HCT116 (cell line): ENCODE data around the gene FEV. TPM values are rescaled to one million over a fixed set of nuclear protein-coding genes. Genes with fewer than 3 reads are reported as not detected.
A peak's percentile ranks its signal among the peaks of the same experiment; 100 is the strongest.

Source experiments
- ATAC-seq: fragments of 200-7000 bp; cut with Tn5 transposase; 2 replicates; pipeline ENCODE4 v1.9.1; 2020; ENCODE audit warnings: mild to moderate bottlenecking, moderate library complexity
- BruUV-seq: library from RNA; stranded (reverse); fragments of 400-500 nt; replicated peaks from 2 replicates; lab custom pipeline; 2021; lab: Mats Ljungman, UMichigan
- CTCF ChIA-PET: fragments of 300-600 bp; sonication (Branson Sonifier 250); formaldehyde crosslinking; loops from one replicate; lab custom pipeline; 2021; ENCODE audit warnings: antibody characterized with exemption; lab: Charles Lee
- POLR2A ChIA-PET: fragments of 300-600, 350-600 bp; sonication (Branson Sonifier 250); formaldehyde crosslinking; loops from one replicate; lab custom pipeline; 2021; ENCODE audit warnings: antibody characterized with exemption; lab: Charles Lee
- RAD21 ChIA-PET, 2 experiments: fragments of 300-600 bp; sonication (Branson Sonifier 250); formaldehyde crosslinking; loops; one replicate each; lab custom pipeline; 2023; ENCODE audit warnings: low total read pairs in 2 of 2; ENCODE audit not compliant: uncharacterized antibody in 2 of 2, unreplicated experiment in 2 of 2, low non-redundant PET in 1 of 2; lab: Charles Lee
- DNase-seq: peaks from one replicate; pipeline ENCODE4 v3.0.0-alpha.2; 2010; ENCODE audit warnings: low read depth, low spot score
- H2AFZ ChIP-seq: fragments of 200-600 bp; shearing (Covaris generic), sonication (generic); 2 replicates; pipeline ENCODE4 v1.6.1; 2017; ENCODE audit warnings: low read depth, mixed run types, mixed read lengths, antibody characterized with exemption, low read length; ENCODE audit not compliant: poor library complexity, severe bottlenecking
- H3K27ac ChIP-seq: 2 replicates; pipeline ENCODE4 v1.5.1; 2012; ENCODE audit warnings: low read depth, low read length
- H3K27me3 ChIP-seq: fragments of 200-600 bp; sonication (generic); 2 replicates; pipeline ENCODE4 v1.6.1; 2016; ENCODE audit warnings: mixed run types, low read length, mixed read lengths; ENCODE audit not compliant: insufficient read depth
- H3K36me3 ChIP-seq, 2 experiments: fragments of 200-500 bp in 1 of 2; fragments of 200-600 bp in 1 of 2; sonication (Bioruptor generic) in 1 of 2; sonication (generic) in 1 of 2; 2 replicates each; pipeline versions ENCODE4 v1.5.1 to v1.6.1; 2014 to 2016; ENCODE audit warnings: low read length in 2 of 2, inconsistent platforms in 1 of 2, mixed read lengths in 1 of 2, mixed run types in 1 of 2; ENCODE audit not compliant: insufficient read depth in 2 of 2, control insufficient read depth in 1 of 2
- H3K4me1 ChIP-seq, 2 experiments: fragments of 200-600 bp in 1 of 2; sonication (generic) in 1 of 2; 2 replicates each; pipeline versions ENCODE4 v1.5.1 to v1.6.1; 2012 to 2017; ENCODE audit warnings: low read length in 2 of 2, inconsistent platforms in 1 of 2, mild to moderate bottlenecking in 1 of 2, mixed read lengths in 1 of 2, mixed run types in 1 of 2, moderate library complexity in 1 of 2; ENCODE audit not compliant: insufficient read depth in 2 of 2, control insufficient read depth in 1 of 2
- H3K4me2 ChIP-seq: fragments of 200-600 bp; sonication (generic); 2 replicates; pipeline ENCODE4 v1.6.1; 2017; ENCODE audit warnings: mixed run types, low read length, mixed read lengths
- H3K4me3 ChIP-seq, 2 experiments: fragments of 200-600 bp in 1 of 2; sonication (generic) in 1 of 2; replicated peaks in 1 of 2; 2 replicates each; pipeline ENCODE4 v1.5.1; 2011 to 2016; ENCODE audit warnings: low read length in 2 of 2, control low read depth in 1 of 2, low read depth in 1 of 2, mild to moderate bottlenecking in 1 of 2, mixed read lengths in 1 of 2, mixed run types in 1 of 2
- H3K79me2 ChIP-seq: fragments of 200-600 bp; sonication (generic); 2 replicates; pipeline ENCODE4 v1.6.1; 2017; ENCODE audit warnings: mild to moderate bottlenecking, mixed run types, low read length, moderate library complexity, mixed read lengths; ENCODE audit not compliant: insufficient read depth
- H3K9ac ChIP-seq: fragments of 200-600 bp; sonication (generic); 2 replicates; pipeline ENCODE4 v1.6.1; 2016; ENCODE audit warnings: low read length, mixed read lengths
- H3K9me2 ChIP-seq: fragments of 200-600 bp; sonication (generic), shearing (Covaris generic); 2 replicates; pipeline ENCODE4 v1.6.1; 2017; ENCODE audit warnings: mixed run types, mild to moderate bottlenecking, moderate library complexity; ENCODE audit not compliant: insufficient read depth
- H3K9me3 ChIP-seq, 2 experiments: fragments of 200-500 bp in 1 of 2; fragments of 200-600 bp in 1 of 2; sonication (Bioruptor generic) in 1 of 2; sonication (generic) in 1 of 2; 2 replicates each; pipeline ENCODE4 v1.6.1; 2014 to 2017; ENCODE audit warnings: low read length in 2 of 2, mixed read lengths in 2 of 2, inconsistent platforms in 1 of 2, low read depth in 1 of 2, mild to moderate bottlenecking in 1 of 2, mixed run types in 1 of 2, moderate library complexity in 1 of 2; ENCODE audit not compliant: control insufficient read depth in 1 of 2, insufficient read depth in 1 of 2
- H4K20me1 ChIP-seq: fragments of 200-600 bp; sonication (generic), shearing (Covaris generic); 2 replicates; pipeline ENCODE4 v1.6.1; 2017; ENCODE audit warnings: mixed run types, mild to moderate bottlenecking, moderate library complexity; ENCODE audit not compliant: insufficient read depth
- CBX3 ChIP-seq: IDR thresholded peaks from 2 replicates; pipeline ENCODE4 v1.6.1; 2012; ENCODE audit warnings: low read depth
- CEBPB ChIP-seq: IDR thresholded peaks from 2 replicates; pipeline ENCODE4 v1.6.1; 2012; ENCODE audit warnings: low read depth
- CTCF ChIP-seq, 3 experiments: fragments of 200-600 bp in 1 of 3; sonication (generic) in 1 of 3; IDR thresholded peaks in 2 of 3; conservative IDR thresholded peaks in 1 of 3; 2 replicates each; pipeline ENCODE4 v1.5.1; 2012 to 2017; ENCODE audit warnings: low read depth in 2 of 3, low read length in 2 of 3, antibody characterized with exemption in 1 of 3, borderline replicate concordance in 1 of 3, control low read depth in 1 of 3, mild to moderate bottlenecking in 1 of 3, mixed read lengths in 1 of 3, mixed run types in 1 of 3, moderate library complexity in 1 of 3; ENCODE audit not compliant: insufficient read depth in 1 of 3
- ELF1 ChIP-seq: IDR thresholded peaks from 2 replicates; pipeline ENCODE4 v1.6.1; 2012; ENCODE audit warnings: low read depth, borderline replicate concordance
- FOSL1 ChIP-seq: IDR thresholded peaks from 2 replicates; pipeline ENCODE4 v1.6.1; 2012; ENCODE audit warnings: low read depth
- JUND ChIP-seq: IDR thresholded peaks from 2 replicates; pipeline ENCODE4 v1.6.1; 2012
- MAX ChIP-seq: IDR thresholded peaks from 2 replicates; pipeline ENCODE4 v1.6.1; 2012
- POLR2AphosphoS5 ChIP-seq: IDR thresholded peaks from 2 replicates; pipeline ENCODE4 v1.6.1; 2011; ENCODE audit warnings: mild to moderate bottlenecking, low read depth, low read length, moderate library complexity
- RAD21 ChIP-seq: IDR thresholded peaks from 2 replicates; pipeline ENCODE4 v1.6.1; 2012; ENCODE audit warnings: low read depth, mild to moderate bottlenecking
- SIN3A ChIP-seq: IDR thresholded peaks from 2 replicates; pipeline ENCODE4 v1.6.1; 2012; ENCODE audit warnings: low read depth
- SP1 ChIP-seq: IDR thresholded peaks from 2 replicates; pipeline ENCODE4 v1.6.1; 2012; ENCODE audit warnings: low read depth
- SRF ChIP-seq: IDR thresholded peaks from 2 replicates; pipeline ENCODE4 v1.6.1; 2012; ENCODE audit warnings: low read depth
- ZBTB33 ChIP-seq: IDR thresholded peaks from 2 replicates; pipeline ENCODE4 v1.6.1; 2011; ENCODE audit warnings: mild to moderate bottlenecking, low read length, moderate library complexity; ENCODE audit not compliant: insufficient replicate concordance; ENCODE audit errors: extremely low read depth
- ZFX ChIP-seq: fragments of 450-650 bp; IDR thresholded peaks from 2 replicates; pipeline ENCODE4 v1.6.1; 2017
- intact Hi-C: fragments of 100-400 bp; cut with micrococcal nuclease; formaldehyde crosslinking; loops from 2 replicates; pipeline ENCODE4 v1.10.0; 2022
- total RNA-seq: library from RNA; stranded (reverse); gene quantifications from one replicate; pipeline ENCODE4 v1.2.1, GENCODE V29; 2021; ENCODE audit not compliant: unreplicated experiment

FEV gene
- total RNA-seq, 1 experiment from 2014 or later = not detected

- TF ChIP-seq ELF1 = no peak
- no peak for TF ChIP-seq SRF
- no peak for TF ChIP-seq CEBPB
- TF ChIP-seq CBX3 = no peak
- TF ChIP-seq SP1 = no peak
- TF ChIP-seq MAX = no peak
- TF ChIP-seq FOSL1 = no peak
- no peak for TF ChIP-seq SIN3A
- no peak for TF ChIP-seq ZBTB33
Measured at GRCh38 chr2:218980735-218981389, 4.1 kb downstream of the FEV start (continued).

DNA sequence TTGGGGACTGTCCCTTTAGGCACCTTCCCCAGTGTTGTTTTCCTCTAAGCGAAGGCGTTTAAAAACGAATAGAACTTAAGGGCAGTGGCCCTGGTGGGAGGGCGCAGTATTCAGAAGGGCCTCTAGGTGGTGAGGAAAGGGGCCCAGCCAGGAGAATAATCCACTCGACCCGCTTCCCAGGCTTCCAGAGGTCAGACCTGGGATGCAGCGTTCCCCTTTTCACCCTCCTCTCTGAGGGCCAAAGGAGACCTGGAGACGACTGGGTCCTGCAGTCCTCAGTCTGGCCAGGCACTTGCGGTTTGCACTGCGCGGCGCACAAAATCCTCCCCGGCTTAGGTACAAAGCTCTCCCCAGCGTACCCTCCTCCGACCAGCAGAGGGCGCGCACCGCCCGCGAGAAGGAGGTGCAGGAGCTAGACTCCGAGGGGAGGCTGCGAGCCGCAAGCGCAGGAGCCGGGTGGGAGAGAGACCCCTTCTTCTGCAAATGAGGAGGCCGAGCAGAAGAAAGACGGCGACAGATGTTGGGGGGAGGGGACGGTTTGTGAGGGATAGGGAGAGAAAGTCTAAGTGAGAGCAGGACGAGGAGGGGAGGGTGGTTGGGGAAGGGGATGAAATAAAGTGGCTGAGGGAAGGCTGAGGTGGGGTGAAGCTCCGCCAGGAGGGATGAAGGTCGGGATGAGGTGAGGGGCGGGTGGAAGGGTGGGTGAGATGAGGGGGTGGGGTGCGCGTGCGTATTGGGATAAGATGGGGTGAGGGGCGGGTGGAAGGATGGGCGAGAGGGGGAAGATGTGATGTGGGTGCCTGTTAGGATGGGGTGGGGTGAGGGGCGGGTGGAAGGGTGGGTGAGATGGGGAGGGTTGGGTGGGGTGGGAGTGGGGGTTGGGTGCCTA, 4.9 kb downstream of the FEV start:
- no TSS peak for BruUV-seq
- DNase-seq (peak; percentile 68), ATAC-seq (peak; percentile 98)
- H3K27ac ChIP-seq = no peak overlapping the region
- no peaks in the 10 kb centered on the region for H4K20me1 ChIP-seq
- TF ChIP-seq ZFX = no peak
- no peak for TF ChIP-seq SIN3A
- TF ChIP-seq MAX = no peak
- peak; percentile 91 for TF ChIP-seq RAD21
- TF ChIP-seq POLR2AphosphoS5 = peak; percentile 18; the same call in 1 of the 2 replicates
- no peak for TF ChIP-seq JUND
- no peak for TF ChIP-seq CBX3
- no peak for TF ChIP-seq FOSL1
- TF ChIP-seq CTCF (IDR thresholded peaks at IDR 0.05 in 2 of 3, conservative IDR thresholded peaks at IDR 0.05 in 1 of 3; ENCODE audit: borderline replicate concordance in 1 of 3, insufficient read depth in 1 of 3, low read depth in 2 of 3, low read length in 2 of 3) = peak; percentile 88 to 99 (median 99)
- TF ChIP-seq ZBTB33 = peak; percentile 7
- H3K36me3 ChIP-seq = no peaks in the 10 kb centered on the region
- peak overlapping the region; percentile 38 to 54 for H3K4me3 ChIP-seq
- intact Hi-C loops = loop anchor here (2.0 kb wide), 2 partner anchors 103 to 127 kb away; no protein-coding TSS in a partner anchor
- H3K9me2 ChIP-seq = no peaks in the 10 kb centered on the region
- peak overlapping the region; percentile 29; the same call in 1 of the 2 replicates for H3K9ac ChIP-seq
- CTCF ChIA-PET = interaction anchor here (0.6 to 2.3 kb wide), 44 partner anchors 9 to 550 kb away, joined by 3 to 42 read pairs (median 4); partner anchors contain the start of genes ANKZF1, ATG9A and CDK5R2
- peak overlapping the region; percentile 89 for H2AFZ ChIP-seq
- no peaks in the 10 kb centered on the region for H3K9me3 ChIP-seq
- H3K79me2 ChIP-seq = no peaks in the 10 kb centered on the region
- peaks cover 0 to 10% of the 10 kb centered on the region in 2 experiments; a peak in 1 of 4 replicates for H3K4me1 ChIP-seq
- RAD21 ChIA-PET = interaction anchor here (0.7 to 1.3 kb wide), 7 partner anchors 14 to 175 kb away, joined by 3 to 6 read pairs (median 3); no protein-coding TSS in a partner anchor
- POLR2A ChIA-PET = interaction anchor here (0.8 kb wide), 1 partner anchor 22 kb away, joined by 4 read pairs; no protein-coding TSS in a partner anchor
- H3K27me3 ChIP-seq = no peaks in the 10 kb centered on the region
- H3K4me2 ChIP-seq = peak overlapping the region; percentile 98
